PC-9 (cell line): ENCODE results near the gene EPHA4. TPM values are rescaled to one million over a fixed set of nuclear protein-coding genes. Genes with fewer than 3 reads are reported as not detected.

Experiments
- BruUV-seq: library from RNA; stranded (reverse); fragments of 400-500 nt; replicated peaks from 2 replicates; lab custom pipeline; 2021; lab: Mats Ljungman, UMichigan
- CTCF ChIA-PET: fragments of 300-600 bp; sonication (Branson Sonifier 250); formaldehyde crosslinking; loops from one replicate; lab custom pipeline; 2022; ENCODE audit warnings: antibody characterized with exemption; lab: Charles Lee
- POLR2A ChIA-PET: fragments of 300-600 bp; sonication (Branson Sonifier 250); formaldehyde crosslinking; loops from one replicate; lab custom pipeline; 2022; ENCODE audit warnings: antibody characterized with exemption; ENCODE audit not compliant: unreplicated experiment; lab: Charles Lee
- DNase-seq, 2 experiments: peaks; one replicate each; pipeline versions ENCODE4 v3.0.0 to v3.0.0-alpha.2; 2015 to 2022; ENCODE audit warnings: mixed read lengths in 1 of 2
- H2AFZ ChIP-seq: fragments of 200-600 bp; sonication (generic); 2 replicates; pipeline ENCODE4 v1.8.1; 2017; ENCODE audit warnings: antibody characterized with exemption
- H3F3A ChIP-seq: fragments of 200-600 bp; sonication (generic); 2 replicates; pipeline ENCODE4 v1.8.1; 2017; ENCODE audit warnings: antibody characterized with exemption, mild to moderate bottlenecking, low read depth; ENCODE audit not compliant: insufficient read depth
- H3K27ac ChIP-seq: fragments of 200-600 bp; sonication (generic); 2 replicates; pipeline ENCODE4 v1.6.1; 2016; ENCODE audit warnings: mixed run types
- H3K27me3 ChIP-seq: fragments of 200-600 bp; sonication (generic); 2 replicates; pipeline ENCODE4 v1.6.1; 2016; ENCODE audit warnings: low read depth, mixed run types; ENCODE audit not compliant: insufficient read depth
- H3K36me3 ChIP-seq: fragments of 200-600 bp; sonication (generic); 2 replicates; pipeline ENCODE4 v1.6.1; 2016; ENCODE audit warnings: low read depth, mixed run types
- H3K4me1 ChIP-seq: fragments of 200-600 bp; sonication (generic); replicated peaks from 2 replicates; pipeline ENCODE4 v1.6.1; 2016; ENCODE audit warnings: mixed run types; ENCODE audit not compliant: insufficient read depth
- H3K4me2 ChIP-seq: fragments of 200-600 bp; sonication (generic); 2 replicates; pipeline ENCODE4 v1.6.1; 2017; ENCODE audit warnings: mixed run types
- H3K4me3 ChIP-seq: fragments of 200-600 bp; sonication (generic); 2 replicates; pipeline ENCODE4 v1.6.1; 2016; ENCODE audit warnings: mixed run types
- H3K79me2 ChIP-seq: fragments of 200-600 bp; sonication (generic); 2 replicates; pipeline ENCODE4 v1.6.1; 2017; ENCODE audit warnings: low read depth, mixed run types
- H3K9me2 ChIP-seq: fragments of 200-600 bp; sonication (generic); 2 replicates; pipeline ENCODE4 v1.8.1; 2017; ENCODE audit warnings: mild to moderate bottlenecking; ENCODE audit not compliant: insufficient read depth
- H3K9me3 ChIP-seq: fragments of 200-600 bp; sonication (generic); 2 replicates; pipeline ENCODE4 v1.8.1; 2016; ENCODE audit warnings: low read depth; ENCODE audit not compliant: insufficient read depth
- H4K20me1 ChIP-seq: fragments of 200-600 bp; sonication (generic); 2 replicates; pipeline ENCODE4 v1.8.1; 2017; ENCODE audit not compliant: insufficient read depth
- CTCF ChIP-seq: fragments of 200-600 bp; sonication (generic); conservative IDR thresholded peaks from 2 replicates; pipeline ENCODE4 v1.6.1; 2017; ENCODE audit warnings: mixed run types, antibody characterized with exemption, mild to moderate bottlenecking, moderate library complexity
- EZH2 ChIP-seq: fragments of 200-600 bp; sonication (generic); IDR thresholded peaks from 2 replicates; pipeline ENCODE4 v1.8.0; 2017; ENCODE audit warnings: antibody characterized with exemption, low read depth
- intact Hi-C: fragments of 100-400 bp; cut with micrococcal nuclease; formaldehyde crosslinking; loops from one replicate; pipeline ENCODE4 v1.10.0; 2022; ENCODE audit not compliant: unreplicated experiment
- total RNA-seq: library from RNA; stranded (reverse); gene quantifications from 2 replicates; pipeline ENCODE4 v1.2.3, GENCODE V29; 2021

EPHA4 gene
- total RNA-seq, 1 experiment from 2014 or later = 10.6 TPM

DNA sequence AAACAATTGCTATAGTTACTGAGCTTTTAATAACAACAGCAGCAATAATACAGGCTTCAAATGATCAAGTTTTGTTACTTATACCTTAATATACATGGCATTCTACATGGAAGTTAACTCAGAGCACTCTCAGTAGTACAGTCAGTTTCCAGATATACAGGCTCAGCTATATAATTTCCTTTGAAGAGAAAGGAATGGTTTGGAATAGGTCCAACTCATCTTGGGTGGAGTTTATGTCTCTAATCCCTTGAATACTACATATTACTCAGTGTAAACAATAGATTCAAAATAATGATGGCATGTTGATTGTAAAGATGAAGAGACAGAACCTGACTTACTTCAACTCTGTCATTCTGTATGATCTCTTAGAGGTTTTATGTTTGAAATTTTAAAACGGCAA lies 174.9 kb downstream of the EPHA4 start:
- no peak for TF ChIP-seq CTCF
- TF ChIP-seq EZH2 = no peak
- no peak overlapping the region for H3K27ac ChIP-seq
- intact Hi-C loops = loop anchor here (2.0 kb wide), 1 partner anchor 24 kb away; no protein-coding TSS in a partner anchor
- no peaks in the 10 kb centered on the region for H3K27me3 ChIP-seq
- 0 out of 2 replicates have a peak, but pooled peaks cover 7% of the 10 kb centered on the region for H3K4me1 ChIP-seq
- H3K79me2 ChIP-seq = no peaks in the 10 kb centered on the region
- peak in 1 of 2 experiments; percentile 89 for DNase-seq
- no peaks in the 10 kb centered on the region; the same call in 1 of the 2 replicates for H3K9me2 ChIP-seq
- H3K4me2 ChIP-seq = no peak overlapping the region
- H3K9me3 ChIP-seq = no peaks in the 10 kb centered on the region
- H3K36me3 ChIP-seq = no peaks in the 10 kb centered on the region
- no peak overlapping the region for H2AFZ ChIP-seq
- H3F3A ChIP-seq = no peaks in the 10 kb centered on the region
- POLR2A ChIA-PET = no interaction called here
- no peaks in the 10 kb centered on the region for H4K20me1 ChIP-seq
- H3K4me3 ChIP-seq = no peak overlapping the region
- no TSS peak for BruUV-seq
- CTCF ChIA-PET = no interaction called here

GRCh38 chr2:221392228-221392881 lies 179.7 kb downstream of the EPHA4 start:
- Histone ChIP-seq H2AFZ (no peak overlapping the region; the same call in 1 of the 2 replicates), H3K4me2 (no peak overlapping the region), H3K9me3 (no peaks in the 10 kb centered on the region), H3K79me2 (no peaks in the 10 kb centered on the region), H3K36me3 (no peaks in the 10 kb centered on the region), H3K4me3 (no peak overlapping the region), H3K4me1 (0 out of 2 replicates have a peak, but pooled peaks cover 6% of the 10 kb centered on the region), H3F3A (no peaks in the 10 kb centered on the region), H3K27me3 (no peaks in the 10 kb centered on the region), H4K20me1 (no peaks in the 10 kb centered on the region), H3K9me2 (0 out of 2 replicates have a peak, but pooled peaks cover 6% of the 10 kb centered on the region), H3K27ac (no peak overlapping the region)
- POLR2A ChIA-PET = no interaction called here
- no peak for DNase-seq
- BruUV-seq = no TSS peak
- TF ChIP-seq EZH2 (no peak), CTCF (no peak)
- CTCF ChIA-PET = no interaction called here
- intact Hi-C loops = no loop called here

GRCh38 chr2:221390878-221391277 lies 181.2 kb downstream of the EPHA4 start:
- Histone ChIP-seq H3K9me3 (no peaks in the 10 kb centered on the region; the same call in 1 of the 2 replicates), H3F3A (no peaks in the 10 kb centered on the region), H3K4me3 (no peak overlapping the region), H3K79me2 (no peaks in the 10 kb centered on the region), H3K36me3 (no peaks in the 10 kb centered on the region), H3K4me1 (no peaks in the 10 kb centered on the region), H3K27ac (no peak overlapping the region), H3K27me3 (no peaks in the 10 kb centered on the region), H2AFZ (no peak overlapping the region), H3K9me2 (0 out of 2 replicates have a peak, but pooled peaks cover 9% of the 10 kb centered on the region), H4K20me1 (no peaks in the 10 kb centered on the region), H3K4me2 (no peak overlapping the region)
- no TSS peak for BruUV-seq
- intact Hi-C loops = no loop called here
- DNase-seq = no peak
- CTCF ChIA-PET = no interaction called here
- POLR2A ChIA-PET = no interaction called here
- no peak for TF ChIP-seq EZH2
- no peak for TF ChIP-seq CTCF
